ENCODE data around the gene TFAP2D. TPM values are rescaled to one million over a fixed set of nuclear protein-coding genes. Genes with fewer than 3 reads are reported as not detected.

Gene TFAP2D
- total and polyA plus RNA-seq, 7 experiments from 2014 or later, result not detected

- Mint-ChIP-seq H3K27ac (no peak overlapping the region), H3K4me3 (no peak overlapping the region), H3K4me1 (no peaks in the 10 kb centered on the region), H3K27me3 (no peaks in the 10 kb centered on the region), H3K9me3 (peaks cover 0 to 11% (median 2%) of the 10 kb centered on the region in 11 donors), H3K36me3 (no peaks in the 10 kb centered on the region)
- DNase-seq (no peak), ATAC-seq (no peak)
- Histone ChIP-seq H3K9me3 (ENCODE audit: control insufficient read depth in 2 of 3, low read length in 3 of 3) (no peaks in the 10 kb centered on the region), H3K4me1 (ENCODE audit: control insufficient read depth in 2 of 2, insufficient read depth in 2 of 2, low read length in 2 of 2) (no peaks in the 10 kb centered on the region), H3K4me3 (ENCODE audit: low read length) (no peak overlapping the region), H3K27ac (ENCODE audit: low read depth, low read length) (no peak overlapping the region), H3K36me3 (ENCODE audit: control insufficient read depth in 2 of 3, insufficient read depth in 3 of 3, low read length in 3 of 3) (no peaks in the 10 kb centered on the region), H3K27me3 (ENCODE audit: control insufficient read depth in 2 of 2, insufficient read depth in 2 of 2, low read length in 2 of 2) (no peaks in the 10 kb centered on the region)
- intact Hi-C loops (cut with micrococcal nuclease), result no loop called here
- ChIA-PET POLR2A (no interaction called here), CTCF (no interaction called here)
Measured at GRCh38 chr6:50742161-50742560, 28.8 kb downstream of the TFAP2D start.

- Histone ChIP-seq H3K9me3 (ENCODE audit: control insufficient read depth in 2 of 3, low read length in 3 of 3) (no peaks in the 10 kb centered on the region), H3K27me3 (ENCODE audit: control insufficient read depth in 2 of 2, insufficient read depth in 2 of 2, low read length in 2 of 2) (no peaks in the 10 kb centered on the region), H3K4me1 (ENCODE audit: control insufficient read depth in 2 of 2, insufficient read depth in 2 of 2, low read length in 2 of 2) (no peaks in the 10 kb centered on the region), H3K36me3 (ENCODE audit: control insufficient read depth in 2 of 3, insufficient read depth in 3 of 3, low read length in 3 of 3) (no peaks in the 10 kb centered on the region), H3K27ac (ENCODE audit: low read depth, low read length) (no peak overlapping the region), H3K4me3 (ENCODE audit: low read length) (no peak overlapping the region)
- H3K36me3 Mint-ChIP-seq, result no peaks in the 10 kb centered on the region
- POLR2A ChIA-PET, result no interaction called here
- no peak overlapping the region for H3K4me3 Mint-ChIP-seq
- peaks cover 0 to 11% (median 0%) of the 10 kb centered on the region in 11 donors for H3K9me3 Mint-ChIP-seq
- H3K27ac Mint-ChIP-seq, result no peak overlapping the region
- H3K4me1 Mint-ChIP-seq, result no peaks in the 10 kb centered on the region
- no peak for ATAC-seq
- DNase-seq, result no peak
- H3K27me3 Mint-ChIP-seq, result no peaks in the 10 kb centered on the region
- intact Hi-C loops (cut with micrococcal nuclease), result no loop called here
- CTCF ChIA-PET, result no interaction called here
Measured at GRCh38 chr6:50744976-50745375, 31.6 kb downstream of the TFAP2D start.

- intact Hi-C loops (cut with micrococcal nuclease), result no loop called here
- DNase-seq (no peak), ATAC-seq (no peak)
- Mint-ChIP-seq H3K4me1 (no peaks in the 10 kb centered on the region), H3K27ac (no peak overlapping the region), H3K9me3 (peaks cover 0 to 12% (median 3%) of the 10 kb centered on the region in 11 donors), H3K27me3 (no peaks in the 10 kb centered on the region), H3K36me3 (peaks cover 0 to 4% (median 0%) of the 10 kb centered on the region in 5 donors), H3K4me3 (no peak overlapping the region)
- Histone ChIP-seq H3K27me3 (ENCODE audit: control insufficient read depth in 2 of 2, insufficient read depth in 2 of 2, low read length in 2 of 2) (no peaks in the 10 kb centered on the region), H3K27ac (ENCODE audit: low read depth, low read length) (no peak overlapping the region), H3K36me3 (ENCODE audit: control insufficient read depth in 2 of 3, insufficient read depth in 3 of 3, low read length in 3 of 3) (no peaks in the 10 kb centered on the region), H3K4me1 (ENCODE audit: control insufficient read depth in 2 of 2, insufficient read depth in 2 of 2, low read length in 2 of 2) (no peaks in the 10 kb centered on the region), H3K9me3 (ENCODE audit: control insufficient read depth in 2 of 3, low read length in 3 of 3) (no peaks in the 10 kb centered on the region), H3K4me3 (ENCODE audit: low read length) (no peak overlapping the region)
- CTCF ChIA-PET, result no interaction called here
- POLR2A ChIA-PET, result no interaction called here
Measured at GRCh38 chr6:50762798-50763197, 49.5 kb downstream of the TFAP2D start.

GRCh38 chr6:50778696-50779095, 65.4 kb downstream of the TFAP2D start:
- H3K27ac Mint-ChIP-seq, result no peak overlapping the region
- H3K4me3 ChIP-seq (ENCODE audit: low read length), result no peak overlapping the region
- ChIA-PET CTCF (no interaction called here), POLR2A (no interaction called here)
- no peaks in the 10 kb centered on the region for H3K27me3 ChIP-seq (ENCODE audit: control insufficient read depth in 2 of 2, insufficient read depth in 2 of 2, low read length in 2 of 2)
- H3K4me1 ChIP-seq (ENCODE audit: control insufficient read depth in 2 of 2, insufficient read depth in 2 of 2, low read length in 2 of 2), result no peaks in the 10 kb centered on the region
- H3K4me1 Mint-ChIP-seq, result no peaks in the 10 kb centered on the region
- no peak for ATAC-seq
- H3K9me3 ChIP-seq (ENCODE audit: control insufficient read depth in 2 of 3, low read length in 3 of 3), result no peaks in the 10 kb centered on the region
- intact Hi-C loops (cut with micrococcal nuclease), result no loop called here
- no peaks in the 10 kb centered on the region for H3K36me3 ChIP-seq (ENCODE audit: control insufficient read depth in 2 of 3, insufficient read depth in 3 of 3, low read length in 3 of 3)
- peaks cover 0 to 8% (median 3%) of the 10 kb centered on the region in 11 donors for H3K9me3 Mint-ChIP-seq
- no peak overlapping the region for H3K27ac ChIP-seq (ENCODE audit: low read depth, low read length)
- H3K36me3 Mint-ChIP-seq, result no peaks in the 10 kb centered on the region
- no peak for DNase-seq
- H3K27me3 Mint-ChIP-seq, result peaks cover 0 to 4% (median 0%) of the 10 kb centered on the region in 5 donors
- H3K4me3 Mint-ChIP-seq, result no peak overlapping the region

- H3K9me3 Mint-ChIP-seq, result peaks cover 0 to 8% (median 3%) of the 10 kb centered on the region in 11 donors
- Histone ChIP-seq H3K27me3 (ENCODE audit: control insufficient read depth in 2 of 2, insufficient read depth in 2 of 2, low read length in 2 of 2) (no peaks in the 10 kb centered on the region), H3K27ac (ENCODE audit: low read depth, low read length) (no peak overlapping the region), H3K9me3 (ENCODE audit: control insufficient read depth in 2 of 3, low read length in 3 of 3) (no peaks in the 10 kb centered on the region), H3K4me3 (ENCODE audit: low read length) (no peak overlapping the region), H3K4me1 (ENCODE audit: control insufficient read depth in 2 of 2, insufficient read depth in 2 of 2, low read length in 2 of 2) (no peaks in the 10 kb centered on the region), H3K36me3 (ENCODE audit: control insufficient read depth in 2 of 3, insufficient read depth in 3 of 3, low read length in 3 of 3) (no peaks in the 10 kb centered on the region)
- ATAC-seq (no peak), DNase-seq (no peak)
- POLR2A ChIA-PET, result no interaction called here
- intact Hi-C loops (cut with micrococcal nuclease), result no loop called here
- no peak overlapping the region for H3K27ac Mint-ChIP-seq
- H3K27me3 Mint-ChIP-seq, result peaks cover 0 to 4% (median 0%) of the 10 kb centered on the region in 5 donors
- no peaks in the 10 kb centered on the region for H3K4me1 Mint-ChIP-seq
- CTCF ChIA-PET, result no interaction called here
- no peak overlapping the region for H3K4me3 Mint-ChIP-seq
- H3K36me3 Mint-ChIP-seq, result no peaks in the 10 kb centered on the region
Measured at GRCh38 chr6:50780382-50780781, 67.1 kb downstream of the TFAP2D start.

GRCh38 chr6:50785921-50786320, 72.6 kb downstream of the TFAP2D start:
- Mint-ChIP-seq H3K27ac (no peak overlapping the region), H3K36me3 (no peaks in the 10 kb centered on the region), H3K4me3 (no peak overlapping the region), H3K27me3 (peaks cover 0 to 12% (median under 1%) of the 10 kb centered on the region in 5 donors), H3K9me3 (peaks cover 0 to 7% (median 0%) of the 10 kb centered on the region in 11 donors), H3K4me1 (no peaks in the 10 kb centered on the region)
- Histone ChIP-seq H3K27ac (ENCODE audit: low read depth, low read length) (no peak overlapping the region), H3K4me3 (ENCODE audit: low read length) (no peak overlapping the region), H3K36me3 (ENCODE audit: control insufficient read depth in 2 of 3, insufficient read depth in 3 of 3, low read length in 3 of 3) (no peaks in the 10 kb centered on the region), H3K9me3 (ENCODE audit: control insufficient read depth in 2 of 3, low read length in 3 of 3) (no peaks in the 10 kb centered on the region), H3K4me1 (ENCODE audit: control insufficient read depth in 2 of 2, insufficient read depth in 2 of 2, low read length in 2 of 2) (no peaks in the 10 kb centered on the region), H3K27me3 (ENCODE audit: control insufficient read depth in 2 of 2, insufficient read depth in 2 of 2, low read length in 2 of 2) (no peaks in the 10 kb centered on the region)
- ChIA-PET POLR2A (no interaction called here), CTCF (no interaction called here)
- no peak for DNase-seq
- ATAC-seq, result no peak
- intact Hi-C loops (cut with micrococcal nuclease), result no loop called here

GRCh38 chr6:50791900-50792508, 78.7 kb downstream of the TFAP2D start:
- Histone ChIP-seq H3K9me3 (ENCODE audit: control insufficient read depth in 2 of 3, low read length in 3 of 3) (no peaks in the 10 kb centered on the region), H3K27ac (ENCODE audit: low read depth, low read length) (no peak overlapping the region), H3K4me1 (ENCODE audit: control insufficient read depth in 2 of 2, insufficient read depth in 2 of 2, low read length in 2 of 2) (no peaks in the 10 kb centered on the region), H3K36me3 (ENCODE audit: control insufficient read depth in 2 of 3, insufficient read depth in 3 of 3, low read length in 3 of 3) (no peaks in the 10 kb centered on the region), H3K4me3 (ENCODE audit: low read length) (no peak overlapping the region), H3K27me3 (ENCODE audit: control insufficient read depth in 2 of 2, insufficient read depth in 2 of 2, low read length in 2 of 2) (no peaks in the 10 kb centered on the region)
- ChIA-PET CTCF (no interaction called here), POLR2A (no interaction called here)
- no peak overlapping the region for H3K27ac Mint-ChIP-seq
- intact Hi-C loops (cut with micrococcal nuclease), result loop anchor here in 1 of 2 donors (2.0 kb wide), 1 partner anchor 135 kb away; no protein-coding TSS in a partner anchor
- H3K4me3 Mint-ChIP-seq, result no peak overlapping the region
- no peak for ATAC-seq
- H3K4me1 Mint-ChIP-seq, result no peaks in the 10 kb centered on the region
- peaks cover 0 to 12% (median 0%) of the 10 kb centered on the region in 11 donors for H3K9me3 Mint-ChIP-seq
- H3K36me3 Mint-ChIP-seq, result no peaks in the 10 kb centered on the region
- H3K27me3 Mint-ChIP-seq, result peaks cover 0 to 17% (median 5%) of the 10 kb centered on the region in 5 donors
- no peak for DNase-seq
